Progenitor cell of endocrine pancreas (in vitro differentiated cells): ENCODE measurements around the gene RNLS. TPM values are rescaled to one million over a fixed set of nuclear protein-coding genes. Genes with fewer than 3 reads are reported as not detected.
"Not testable (repeated sequence)": the region's sequence is repeated elsewhere in the genome, so short reads cannot be mapped to it uniquely, and the experiment has no call there.

Experiments used
- DNase-seq: peaks from one replicate; pipeline ENCODE4 v3.0.0; 2021; ENCODE audit warnings: low spot score; ENCODE audit not compliant: unreplicated experiment
- H3K27ac Mint-ChIP-seq: 2 replicates; pipeline ENCODE4 v1.8.0; 2021; ENCODE audit warnings: mild to moderate bottlenecking, moderate library complexity, mixed read lengths
- H3K27me3 Mint-ChIP-seq: 2 replicates; pipeline ENCODE4 v1.8.0; 2021; ENCODE audit warnings: mixed read lengths
- H3K36me3 Mint-ChIP-seq: 2 replicates; pipeline ENCODE4 v1.8.0; 2022; ENCODE audit warnings: mixed read lengths; ENCODE audit not compliant: insufficient read depth
- H3K4me1 Mint-ChIP-seq: 2 replicates; pipeline ENCODE4 v1.8.0; 2021; ENCODE audit warnings: low read depth, mixed read lengths
- H3K4me3 Mint-ChIP-seq: 2 replicates; pipeline ENCODE4 v1.8.0; 2021; ENCODE audit warnings: low read depth, mild to moderate bottlenecking, moderate library complexity, mixed read lengths
- H3K9me3 Mint-ChIP-seq: 2 replicates; pipeline ENCODE4 v1.8.0; 2021; ENCODE audit warnings: low read depth, mixed read lengths
- CTCF ChIP-seq: fragments of 200-600 bp; sonication (generic); IDR thresholded peaks from one replicate; pipeline ENCODE4 v1.5.0; 2021; ENCODE audit warnings: antibody characterized with exemption, mild to moderate bottlenecking; ENCODE audit not compliant: unreplicated experiment
- total RNA-seq: library from RNA; stranded (reverse); gene quantifications from 2 replicates; pipeline ENCODE4 v1.2.1, GENCODE V29; 2021

Gene RNLS
- total RNA-seq, 1 donor from 2014 or later = 7.5 TPM

- no peaks in the 10 kb centered on the region for H3K9me3 Mint-ChIP-seq
- H3K4me1 Mint-ChIP-seq = no peaks in the 10 kb centered on the region
- no peak for TF ChIP-seq CTCF
- peaks cover 4% of the 10 kb centered on the region for H3K27me3 Mint-ChIP-seq
- no peak overlapping the region for H3K27ac Mint-ChIP-seq
- no peaks in the 10 kb centered on the region for H3K36me3 Mint-ChIP-seq
- no peak for DNase-seq
- H3K4me3 Mint-ChIP-seq = no peak overlapping the region
Observed at GRCh38 chr10:88493691-88494483, 89.2 kb downstream of the RNLS start.

GRCh38 chr10:88491314-88491713 is 91.8 kb downstream of the RNLS start:
- H3K4me3 Mint-ChIP-seq = no peak overlapping the region
- H3K27me3 Mint-ChIP-seq = peaks cover 4% of the 10 kb centered on the region
- H3K4me1 Mint-ChIP-seq = no peaks in the 10 kb centered on the region
- DNase-seq = no peak
- H3K36me3 Mint-ChIP-seq = no peaks in the 10 kb centered on the region
- TF ChIP-seq CTCF = no peak
- H3K9me3 Mint-ChIP-seq = peaks cover 4% of the 10 kb centered on the region
- no peak overlapping the region for H3K27ac Mint-ChIP-seq

GRCh38 chr10:88490231-88490980 is 92.7 kb downstream of the RNLS start:
- no peak for TF ChIP-seq CTCF
- Mint-ChIP-seq H3K4me1 (no peaks in the 10 kb centered on the region), H3K27ac (no peak overlapping the region), H3K36me3 (no peaks in the 10 kb centered on the region), H3K4me3 (no peak overlapping the region), H3K9me3 (peaks cover 4% of the 10 kb centered on the region), H3K27me3 (peaks cover under 1% of the 10 kb centered on the region)
- no peak for DNase-seq

GRCh38 chr10:88489107-88489506 is 94.0 kb downstream of the RNLS start:
- H3K4me3 Mint-ChIP-seq = no peak overlapping the region
- no peaks in the 10 kb centered on the region for H3K4me1 Mint-ChIP-seq
- H3K9me3 Mint-ChIP-seq = peaks cover 4% of the 10 kb centered on the region
- H3K27me3 Mint-ChIP-seq = no peaks in the 10 kb centered on the region
- H3K27ac Mint-ChIP-seq = no peak overlapping the region
- H3K36me3 Mint-ChIP-seq = no peaks in the 10 kb centered on the region
- no peak for TF ChIP-seq CTCF
- no peak for DNase-seq

GRCh38 chr10:88486816-88487215 is 96.3 kb downstream of the RNLS start:
- H3K27ac Mint-ChIP-seq, H3K27me3 Mint-ChIP-seq, DNase-seq, H3K9me3 Mint-ChIP-seq, H3K36me3 Mint-ChIP-seq, H3K4me3 Mint-ChIP-seq, H3K4me1 Mint-ChIP-seq: not testable (repeated sequence)
